ENCODE data around the gene KRT5. TPM values are rescaled to one million over a fixed set of nuclear protein-coding genes. Genes with fewer than 3 reads are reported as not detected.

Gene KRT5
- total and polyA plus RNA-seq, 10 of the 15 experiments (the other 5 are each of a cell fraction or from before 2014, with no cell fraction given): 1.6 TPM; not detected in 9

DNA sequence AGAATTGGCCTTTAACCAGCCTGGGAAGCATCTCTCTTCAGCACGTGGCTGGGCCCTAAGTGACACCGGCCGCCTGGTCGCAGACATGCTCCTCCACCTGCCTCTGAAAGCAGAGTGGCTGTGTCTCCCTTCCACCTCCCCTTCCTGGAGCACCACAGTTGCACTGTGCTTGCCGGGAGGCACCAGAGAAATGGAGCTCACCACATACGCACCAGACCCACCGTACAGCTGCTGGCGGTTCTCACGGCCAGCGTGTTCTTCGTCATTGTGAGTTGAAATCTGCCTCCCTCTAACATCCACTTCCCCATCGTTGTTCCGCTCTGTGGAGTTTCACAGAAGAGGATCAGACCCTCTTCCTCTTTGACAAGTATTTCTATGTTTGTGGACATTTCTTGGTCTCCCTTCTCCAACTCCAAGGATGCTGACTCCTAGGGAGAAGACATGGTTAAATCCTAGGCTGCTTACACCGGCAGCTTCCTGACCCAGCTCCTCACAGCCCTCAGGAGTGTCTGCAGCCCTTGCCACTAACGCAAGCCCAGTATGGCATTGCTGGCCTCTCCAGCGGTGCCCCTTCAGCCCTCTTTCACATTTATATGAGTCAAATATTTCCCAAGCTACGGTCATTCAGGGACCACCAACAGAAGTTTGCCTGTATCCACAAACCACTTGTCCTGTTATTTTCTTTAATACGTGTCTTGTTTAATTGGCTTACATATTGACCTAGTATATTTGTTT, 11.5 kb upstream of the KRT5 start:
- Histone ChIP-seq H3K4me2 (ENCODE audit: control insufficient read depth, insufficient read depth) (no peak overlapping the region), H3K79me2 (ENCODE audit: control insufficient read depth, insufficient read depth, low read length) (no peaks in the 10 kb centered on the region), H3K9ac (ENCODE audit: control insufficient read depth, insufficient read depth, low read length) (no peak overlapping the region), H3K4me3 (no peak overlapping the region), H4K20me1 (ENCODE audit: control insufficient read depth, insufficient read depth) (no peaks in the 10 kb centered on the region), H3K4me1 (ENCODE audit: control insufficient read depth, insufficient read depth, low read length) (no peaks in the 10 kb centered on the region), H2AFZ (ENCODE audit: control insufficient read depth, low read depth, low read length) (no peak overlapping the region), H3K9me3 (replicated peaks; ENCODE audit: control insufficient read depth, insufficient read depth, low read length) (no peaks in the 10 kb centered on the region), H3K27ac (ENCODE audit: control insufficient read depth, insufficient read depth) (no peak overlapping the region), H3K27me3 (replicated peaks in 1 of 2; ENCODE audit: control insufficient read depth in 2 of 2, insufficient read depth in 2 of 2, low read length in 1 of 2) (peaks cover 0 to 2% of the 10 kb centered on the region in 2 experiments; a peak in 1 of 4 replicates), H3K36me3 (ENCODE audit: control insufficient read depth in 2 of 2, insufficient read depth in 2 of 2, low read length in 1 of 2) (no peaks in the 10 kb centered on the region)
- SMC1A ChIA-PET (ENCODE audit: uncharacterized antibody, unreplicated experiment): no interaction called here
- no peak for TF ChIP-seq EGR1 (IDR thresholded peaks at IDR 0.05; ENCODE audit: borderline replicate concordance in 1 of 2, low read depth in 2 of 2, low read length in 2 of 2)
- TF ChIP-seq TAF1 (IDR thresholded peaks at IDR 0.05; ENCODE audit: borderline replicate concordance, low read depth, low read length): no peak
- no peak for TF ChIP-seq YY1 (IDR thresholded peaks at IDR 0.05; ENCODE audit: low read depth, low read length)
- no peak for TF ChIP-seq KLF5 (IDR thresholded peaks at IDR 0.05; ENCODE audit: partially characterized antibody)
- TF ChIP-seq CTCF (IDR thresholded peaks at IDR 0.05 in 2 of 3, conservative IDR thresholded peaks at IDR 0.05 in 1 of 3; ENCODE audit: control insufficient read depth in 2 of 3, extremely low read depth in 1 of 3, insufficient read depth in 1 of 3, low read depth in 3 of 3, low read length in 3 of 3): no peak
- TF ChIP-seq CUX1 (IDR thresholded peaks at IDR 0.05; ENCODE audit: insufficient replicate concordance, low read depth, low read length): no peak
- ATAC-seq (no peak), FAIRE-seq (no peak), DNase-seq (ENCODE audit: low read depth, low spot score) (no peak)
- POLR2A ChIA-PET: no interaction called here
- no TSS peak for BruUV-seq (replicated peaks)
- WGBS (ENCODE audit: insufficient coverage, insufficient replicate concordance, low lambda C conversion rate, missing lambda C conversion rate): 45% methylated on average over 18 of the region's 18 CpGs
- RAD21 ChIA-PET (ENCODE audit: unreplicated experiment): no interaction called here
- intact Hi-C loops (cut with micrococcal nuclease; ENCODE audit: unreplicated experiment): no loop called here
- CTCF ChIA-PET: no interaction called here
- in situ Hi-C loops (cut with MboI): no loop called here

Measured in GM12878 (cell line).